ENCODE data around the gene UBN1. TPM values are rescaled to one million over a fixed set of nuclear protein-coding genes. Genes with fewer than 3 reads are reported as not detected.

The UBN1 gene
- total RNA-seq, 4 donors from 2014 or later, result 12.3 to 22.7 (median 19.6) TPM

DNA sequence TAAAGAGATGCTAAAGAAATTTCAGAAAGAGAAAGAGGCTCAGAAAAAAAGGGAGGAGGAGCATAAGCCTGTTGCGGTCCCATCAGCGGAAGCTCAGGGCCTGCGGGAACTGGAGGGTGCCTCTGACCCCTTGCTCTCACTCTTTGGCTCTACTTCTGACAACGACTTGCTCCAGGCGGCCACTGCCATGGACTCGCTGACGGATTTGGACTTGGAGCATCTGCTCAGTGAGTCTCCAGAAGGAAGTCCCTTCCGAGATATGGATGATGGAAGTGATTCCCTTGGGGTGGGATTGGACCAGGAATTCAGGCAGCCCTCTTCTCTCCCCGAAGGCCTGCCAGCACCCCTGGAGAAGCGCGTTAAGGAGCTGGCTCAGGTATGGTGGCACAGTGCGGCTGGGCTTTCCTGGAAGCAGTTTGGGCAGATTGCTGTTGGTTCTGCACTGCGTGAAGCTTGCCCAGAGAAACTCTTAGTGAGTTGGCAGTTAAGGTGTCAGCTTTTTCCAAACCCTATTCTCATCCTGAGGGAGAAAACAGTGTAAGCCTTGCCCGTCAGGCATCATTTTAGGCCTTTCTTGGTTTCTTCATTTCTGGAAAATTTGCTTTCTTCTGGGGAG is 13.6 kb downstream of the UBN1 start:
- WGBS, 2 donors, result 85 to 98% methylated on average over 8 to 13 of the region's 14 CpGs
- Histone ChIP-seq H3K36me3 (peaks cover 25 to 89% (median 28%) of the 10 kb centered on the region in 3 donors), H3K27me3 (no peaks in the 10 kb centered on the region), H3K9me3 (no peaks in the 10 kb centered on the region), H3K4me1 (peaks cover 0 to 4% (median 0%) of the 10 kb centered on the region in 3 donors), H3K27ac (peak overlapping the region in 1 of 4 donors; percentile 51), H3K4me3 (no peak overlapping the region)
- no peak for DNase-seq
- intact Hi-C loops (cut with DNase I), result no loop called here
- TF ChIP-seq POLR2A (IDR thresholded peaks at IDR 0.05), result no peak
- TF ChIP-seq, protein P1, sequence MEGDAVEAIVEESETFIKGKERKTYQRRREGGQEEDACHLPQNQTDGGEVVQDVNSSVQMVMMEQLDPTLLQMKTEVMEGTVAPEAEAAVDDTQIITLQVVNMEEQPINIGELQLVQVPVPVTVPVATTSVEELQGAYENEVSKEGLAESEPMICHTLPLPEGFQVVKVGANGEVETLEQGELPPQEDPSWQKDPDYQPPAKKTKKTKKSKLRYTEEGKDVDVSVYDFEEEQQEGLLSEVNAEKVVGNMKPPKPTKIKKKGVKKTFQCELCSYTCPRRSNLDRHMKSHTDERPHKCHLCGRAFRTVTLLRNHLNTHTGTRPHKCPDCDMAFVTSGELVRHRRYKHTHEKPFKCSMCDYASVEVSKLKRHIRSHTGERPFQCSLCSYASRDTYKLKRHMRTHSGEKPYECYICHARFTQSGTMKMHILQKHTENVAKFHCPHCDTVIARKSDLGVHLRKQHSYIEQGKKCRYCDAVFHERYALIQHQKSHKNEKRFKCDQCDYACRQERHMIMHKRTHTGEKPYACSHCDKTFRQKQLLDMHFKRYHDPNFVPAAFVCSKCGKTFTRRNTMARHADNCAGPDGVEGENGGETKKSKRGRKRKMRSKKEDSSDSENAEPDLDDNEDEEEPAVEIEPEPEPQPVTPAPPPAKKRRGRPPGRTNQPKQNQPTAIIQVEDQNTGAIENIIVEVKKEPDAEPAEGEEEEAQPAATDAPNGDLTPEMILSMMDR (IDR thresholded peaks at IDR 0.05), result no peak

DNA sequence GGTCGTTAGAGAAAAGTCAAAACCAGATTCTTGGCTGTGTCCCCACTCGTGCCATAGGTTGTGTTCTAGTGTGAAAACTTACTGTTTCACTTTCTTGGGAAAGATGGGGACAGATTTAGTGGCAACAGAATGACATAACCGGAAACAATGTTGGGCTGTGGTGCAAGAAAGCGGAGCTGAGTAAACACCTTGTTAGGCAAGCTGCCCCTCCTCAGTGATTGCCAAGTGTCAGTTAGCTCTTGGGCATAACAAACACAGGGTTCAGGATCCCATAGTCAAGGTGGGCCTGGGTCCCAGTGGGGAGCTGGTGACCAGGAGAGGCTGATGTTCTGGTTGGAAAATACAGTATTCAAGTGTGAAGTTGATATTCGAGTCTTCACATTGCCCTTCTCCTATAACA is 15.4 kb downstream of the UBN1 start:
- Histone ChIP-seq H3K36me3 (peaks cover 25 to 75% (median 28%) of the 10 kb centered on the region in 3 donors), H3K27ac (no peak overlapping the region), H3K9me3 (no peaks in the 10 kb centered on the region), H3K4me1 (peaks cover 0 to 9% (median 0%) of the 10 kb centered on the region in 3 donors), H3K27me3 (no peaks in the 10 kb centered on the region), H3K4me3 (no peak overlapping the region)
- intact Hi-C loops (cut with DNase I), result no loop called here
- TF ChIP-seq, protein P1 (IDR thresholded peaks at IDR 0.05), result no peak
- TF ChIP-seq POLR2A (IDR thresholded peaks at IDR 0.05), result no peak
- WGBS, 2 donors, result 65 to 67% methylated on average over 5 of the region's 5 CpGs
- no peak for DNase-seq

GRCh38 chr16:4864728-4865127 is 17.4 kb downstream of the UBN1 start:
- Histone ChIP-seq H3K27me3 (no peaks in the 10 kb centered on the region), H3K36me3 (peaks cover 11 to 74% (median 14%) of the 10 kb centered on the region in 3 donors), H3K4me1 (peaks cover 0 to 27% (median 0%) of the 10 kb centered on the region in 3 donors), H3K4me3 (no peak overlapping the region), H3K9me3 (no peaks in the 10 kb centered on the region), H3K27ac (no peak overlapping the region)
- intact Hi-C loops (cut with DNase I), result no loop called here
- TF ChIP-seq, protein P1 (IDR thresholded peaks at IDR 0.05), result no peak
- no peak for DNase-seq
- 74 to 79% methylated on average over 3 of the region's 3 CpGs for WGBS, 2 donors

DNA sequence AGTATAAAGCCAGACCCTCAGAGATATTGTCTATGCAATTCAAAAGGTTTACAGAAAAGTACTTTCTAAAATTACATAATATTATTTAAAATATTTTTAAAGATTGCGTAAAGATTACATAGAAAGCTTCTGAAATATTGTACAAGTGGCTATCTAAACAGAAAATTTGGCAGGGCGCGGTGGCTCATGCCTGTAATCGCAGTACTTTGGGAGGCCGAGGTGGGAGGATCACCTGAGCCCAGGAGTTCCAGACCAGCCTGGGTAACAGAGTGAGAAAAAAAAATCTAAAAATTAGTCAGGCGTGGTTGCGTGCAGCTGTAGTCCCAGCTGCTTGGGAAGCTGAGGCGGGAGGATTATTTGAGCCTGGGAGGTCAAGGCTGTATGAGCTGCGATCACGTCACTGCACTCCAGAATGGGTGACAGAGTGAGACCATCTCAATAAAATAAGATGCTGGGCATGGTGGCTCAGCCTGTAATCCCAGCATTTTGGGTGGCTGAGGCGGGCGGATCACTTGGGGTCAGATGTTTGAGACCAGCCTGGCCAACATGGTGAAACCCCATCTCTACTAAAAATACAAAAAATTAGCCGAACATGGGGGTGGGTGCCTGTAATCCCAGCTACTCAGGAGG is 18.1 kb downstream of the UBN1 start:
- WGBS, 2 donors, result 93 to 95% methylated on average over 13 of the region's 13 CpGs
- H3K4me3 ChIP-seq, result no peak overlapping the region
- intact Hi-C loops (cut with DNase I), result no loop called here
- peaks cover 0 to 33% (median 0%) of the 10 kb centered on the region in 3 donors for H3K4me1 ChIP-seq
- no peak overlapping the region for H3K27ac ChIP-seq
- TF ChIP-seq POLR2A (IDR thresholded peaks at IDR 0.05), result no peak
- TF ChIP-seq, protein P1 (IDR thresholded peaks at IDR 0.05), result no peak
- no peak for DNase-seq
- peaks cover 8 to 74% (median 12%) of the 10 kb centered on the region in 3 donors for H3K36me3 ChIP-seq
- H3K9me3 ChIP-seq, result no peaks in the 10 kb centered on the region
- no peaks in the 10 kb centered on the region for H3K27me3 ChIP-seq

DNA sequence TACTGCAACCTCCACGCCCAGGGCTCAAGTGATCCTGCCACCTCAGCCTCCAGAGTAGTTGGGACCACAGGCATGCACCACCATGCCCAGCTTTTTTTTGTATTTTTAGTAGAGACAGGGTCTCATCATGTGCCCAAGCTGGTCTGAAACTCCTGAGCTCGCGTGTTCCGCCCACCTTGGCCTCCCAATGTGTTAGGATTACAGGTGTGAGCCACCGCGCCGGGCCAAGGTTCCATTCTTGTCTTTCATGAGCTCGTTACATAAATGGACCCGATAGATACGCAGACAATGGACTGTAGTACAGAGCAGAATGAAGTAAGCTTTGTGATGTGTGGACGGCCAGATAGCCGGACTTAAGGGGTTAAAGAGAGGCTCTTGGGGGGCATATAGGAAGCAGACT is 19.3 kb downstream of the UBN1 start:
- Histone ChIP-seq H3K4me3 (no peak overlapping the region), H3K36me3 (peaks cover under 1 to 74% (median 16%) of the 10 kb centered on the region in 3 donors), H3K4me1 (peaks cover 0 to 40% (median 0%) of the 10 kb centered on the region in 3 donors), H3K27me3 (no peaks in the 10 kb centered on the region), H3K27ac (no peak overlapping the region), H3K9me3 (no peaks in the 10 kb centered on the region)
- intact Hi-C loops (cut with DNase I), result no loop called here
- no peak for TF ChIP-seq POLR2A (IDR thresholded peaks at IDR 0.05)
- TF ChIP-seq, protein P1 (IDR thresholded peaks at IDR 0.05), result no peak
- 95 to 96% methylated on average over 9 to 12 of the region's 12 CpGs for WGBS, 2 donors
- DNase-seq, result no peak

Measured in esophagus squamous epithelium (tissue), 5 donors.